ENCODE results near the gene KCNMA1. TPM values are rescaled to one million over a fixed set of nuclear protein-coding genes. Genes with fewer than 3 reads are reported as not detected.

KCNMA1 gene
- total RNA-seq, 1 donor from 2014 or later: 0.39 TPM

DNA sequence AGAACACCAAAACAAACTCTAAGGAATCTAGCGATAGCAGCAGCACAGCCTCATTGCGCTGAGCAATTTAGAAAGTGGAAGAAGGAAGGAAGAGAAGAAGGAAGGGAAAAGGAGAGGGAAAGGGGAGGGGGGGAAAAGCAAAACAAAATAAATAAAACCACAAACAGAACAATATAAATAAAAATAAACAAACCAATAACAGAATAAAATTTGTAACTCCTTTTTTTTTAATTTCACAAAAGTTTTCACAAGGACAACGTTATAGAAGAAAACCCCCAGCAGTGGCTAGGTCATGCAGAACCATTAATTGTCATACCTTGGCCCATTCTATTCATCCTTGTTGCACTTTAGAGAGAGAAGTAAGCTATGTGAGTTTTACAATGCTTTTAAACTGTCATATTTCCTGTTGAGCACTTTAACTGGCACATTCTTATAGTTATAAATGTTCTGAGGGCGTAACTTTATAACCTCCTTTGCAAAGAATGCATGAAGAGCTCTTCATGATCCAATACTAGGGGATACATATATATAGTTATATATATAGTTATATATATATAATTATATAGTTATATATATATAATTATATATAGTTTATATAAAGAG, 752.8 kb downstream of the KCNMA1 start:
- intact Hi-C loops (cut with micrococcal nuclease): no loop called here

DNA sequence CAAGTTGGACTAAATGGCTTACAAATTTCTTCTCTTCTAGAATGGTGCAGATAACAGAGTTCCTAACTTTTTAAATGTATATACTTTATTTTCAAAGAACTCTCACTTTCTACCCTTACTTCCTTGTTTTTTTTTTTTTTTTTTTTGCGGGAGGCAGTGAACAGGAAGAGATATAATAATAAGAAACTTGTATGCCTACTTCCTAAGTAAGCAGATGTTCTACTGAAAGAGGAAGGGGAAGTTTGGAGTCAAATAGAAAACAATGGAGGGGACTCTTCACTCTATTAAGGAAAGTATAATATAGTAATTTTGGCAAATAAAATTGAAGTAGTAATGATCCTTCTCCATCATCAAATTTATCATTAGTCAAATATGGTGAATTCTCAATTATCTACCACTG, 754.0 kb downstream of the KCNMA1 start:
- intact Hi-C loops (cut with micrococcal nuclease): no loop called here

DNA sequence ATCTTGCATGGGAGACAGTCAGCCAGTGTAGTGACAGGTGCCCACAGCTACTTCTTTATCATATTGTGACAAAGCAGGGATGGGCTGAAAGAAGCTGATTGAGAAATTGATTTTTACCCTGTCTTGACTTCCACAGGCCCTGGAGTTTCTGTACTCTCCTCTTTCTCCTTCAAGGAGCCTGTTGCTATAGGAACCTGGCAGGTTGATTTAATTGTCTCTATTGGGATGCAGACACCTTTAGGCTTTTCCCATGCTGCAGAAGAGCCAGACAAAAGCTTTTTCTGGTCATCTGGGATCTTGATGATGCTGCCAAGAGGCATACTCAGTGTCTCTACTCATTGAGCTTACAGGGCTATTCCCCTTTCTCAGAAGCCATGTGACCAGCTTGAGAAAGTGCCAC, 754.8 kb downstream of the KCNMA1 start:
- intact Hi-C loops (cut with micrococcal nuclease): no loop called here

GRCh38 chr10:76882245-76882644, 755.4 kb downstream of the KCNMA1 start:
- intact Hi-C loops (cut with micrococcal nuclease): no loop called here

GRCh38 chr10:76881477-76882220, 756.0 kb downstream of the KCNMA1 start:
- intact Hi-C loops (cut with micrococcal nuclease): no loop called here

GRCh38 chr10:76880931-76881330, 756.7 kb downstream of the KCNMA1 start:
- intact Hi-C loops (cut with micrococcal nuclease): no loop called here

- intact Hi-C loops (cut with micrococcal nuclease): no loop called here
These were observed 758.3 kb downstream of the KCNMA1 start for GRCh38 chr10:76879116-76879913.

- intact Hi-C loops (cut with micrococcal nuclease): no loop called here
These were observed 759.1 kb downstream of the KCNMA1 start for GRCh38 chr10:76878514-76878913.

DNA sequence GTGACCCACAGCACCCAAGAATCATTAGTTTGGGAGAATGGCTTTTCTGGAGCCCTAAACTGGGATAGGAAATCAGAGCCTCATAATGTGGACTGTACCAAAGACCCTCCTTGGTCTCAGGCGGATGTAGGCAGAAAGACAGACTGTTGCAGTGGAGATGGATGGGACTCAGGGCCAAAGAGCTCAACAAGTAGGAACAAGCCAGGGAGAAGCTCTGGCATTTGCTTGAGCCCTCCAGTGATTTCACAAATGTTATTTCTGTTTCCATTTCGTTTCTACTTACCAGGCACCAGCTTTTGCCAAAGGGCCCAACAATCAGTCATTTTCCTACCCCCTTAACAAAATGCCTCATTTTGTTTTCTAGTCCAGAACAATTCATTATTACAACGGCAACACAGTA, 762.7 kb downstream of the KCNMA1 start:
- intact Hi-C loops (cut with micrococcal nuclease): no loop called here

- intact Hi-C loops (cut with micrococcal nuclease): no loop called here
These were observed 763.4 kb downstream of the KCNMA1 start for GRCh38 chr10:76874176-76874575.

- intact Hi-C loops (cut with micrococcal nuclease): no loop called here
These were observed 765.8 kb downstream of the KCNMA1 start for GRCh38 chr10:76871697-76872295.

GRCh38 chr10:76869931-76870330, 767.7 kb downstream of the KCNMA1 start:
- intact Hi-C loops (cut with micrococcal nuclease): no loop called here

DNA sequence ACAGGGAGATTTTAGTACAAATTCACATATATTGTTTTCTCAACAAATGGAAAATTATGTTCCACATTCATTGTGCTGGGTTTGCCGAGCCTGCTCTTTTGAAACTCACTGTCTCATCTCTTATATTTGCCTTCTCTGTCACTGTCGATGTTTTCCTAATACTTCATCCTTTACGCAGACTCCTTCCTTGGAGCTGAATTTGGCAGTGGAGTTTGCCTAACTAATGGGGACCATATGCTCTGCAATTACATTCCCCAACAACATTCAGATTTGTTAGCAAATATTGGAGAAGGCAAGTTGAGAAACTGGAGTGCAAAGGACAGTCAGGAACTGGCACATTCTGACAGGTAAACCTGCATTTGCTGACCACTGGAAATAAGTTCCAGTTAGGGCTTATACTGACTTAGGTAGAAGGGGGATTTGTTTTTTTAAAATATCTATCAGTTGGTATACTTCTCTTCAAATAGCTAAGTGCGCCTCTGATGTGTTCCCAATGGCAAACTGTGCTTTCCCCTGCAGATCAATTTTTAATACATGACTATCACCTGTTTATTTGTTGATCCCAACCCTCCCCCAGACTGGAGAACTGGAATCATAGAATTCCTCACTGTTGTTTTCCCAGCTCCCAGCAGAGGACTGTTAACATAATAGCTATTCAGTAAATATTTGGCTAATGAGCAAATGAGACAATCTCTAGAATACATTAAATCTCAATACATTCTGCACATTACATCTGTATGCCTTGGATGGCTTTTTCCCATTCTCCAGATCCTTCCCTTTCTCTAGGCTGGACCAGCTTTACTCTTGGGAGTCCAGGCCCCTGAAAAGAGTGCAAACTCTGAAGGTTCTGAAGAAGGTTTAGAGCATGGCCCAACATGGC, 769.3 kb downstream of the KCNMA1 start:
- intact Hi-C loops (cut with micrococcal nuclease): no loop called here

GRCh38 chr10:76866841-76867586, 770.6 kb downstream of the KCNMA1 start:
- intact Hi-C loops (cut with micrococcal nuclease): no loop called here

DNA sequence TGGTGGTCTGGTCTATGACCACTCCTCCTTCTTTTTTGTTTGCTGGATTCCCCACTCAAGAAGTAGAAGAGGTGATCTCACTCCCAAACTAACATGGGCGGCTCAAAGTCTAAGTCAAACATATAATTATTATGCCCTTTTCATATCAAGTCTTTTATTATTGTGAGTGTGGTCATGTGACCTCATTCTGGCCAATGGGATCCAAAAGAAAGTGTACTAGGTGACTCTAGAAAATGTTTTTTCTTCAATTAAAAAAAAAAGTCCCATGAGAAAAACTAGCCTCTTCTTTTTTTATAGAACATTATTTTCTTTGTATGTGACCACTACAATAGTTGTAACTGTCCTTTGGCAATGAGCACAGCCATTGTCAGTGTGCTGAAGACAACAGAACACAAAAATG, 772.7 kb downstream of the KCNMA1 start:
- intact Hi-C loops (cut with micrococcal nuclease): no loop called here

DNA sequence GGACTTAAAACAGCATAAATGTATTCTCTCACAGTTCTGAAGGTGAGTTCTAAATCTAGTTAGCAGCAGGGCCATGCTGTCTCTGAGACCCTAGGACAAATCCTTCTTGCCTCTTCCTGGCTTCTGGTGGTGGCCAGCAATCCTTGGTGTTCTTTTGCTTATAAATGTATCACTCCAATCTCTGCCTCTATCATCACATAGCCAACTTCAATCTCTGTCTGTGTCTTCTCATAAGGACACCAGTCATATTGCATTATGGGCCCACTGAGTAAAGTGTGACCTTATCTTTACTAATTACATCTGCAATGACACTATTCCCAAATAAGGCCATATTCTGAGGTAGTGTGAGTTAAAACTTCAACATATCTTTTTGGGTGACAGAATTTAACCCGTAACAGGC, 778.9 kb downstream of the KCNMA1 start:
- intact Hi-C loops (cut with micrococcal nuclease): no loop called here

DNA sequence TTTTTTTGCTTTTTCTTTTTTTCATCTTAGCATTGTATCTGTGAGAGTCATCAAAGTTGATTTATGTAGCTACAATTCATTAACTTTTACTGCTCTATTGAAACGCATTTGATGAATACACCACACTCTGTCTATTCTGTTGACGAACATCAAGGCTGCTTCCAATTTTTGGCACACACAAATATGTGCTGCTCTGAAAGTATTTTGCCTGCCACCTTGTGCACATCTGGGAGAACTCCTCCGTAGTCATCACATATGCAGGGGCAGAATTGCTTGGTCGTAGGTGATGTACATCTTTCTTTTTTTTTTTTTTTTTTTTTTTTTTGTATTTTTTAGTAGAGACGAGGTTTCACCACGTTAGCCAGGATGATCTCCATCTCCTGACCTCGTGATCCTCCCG, 796.8 kb downstream of the KCNMA1 start:
- intact Hi-C loops (cut with micrococcal nuclease): no loop called here

DNA sequence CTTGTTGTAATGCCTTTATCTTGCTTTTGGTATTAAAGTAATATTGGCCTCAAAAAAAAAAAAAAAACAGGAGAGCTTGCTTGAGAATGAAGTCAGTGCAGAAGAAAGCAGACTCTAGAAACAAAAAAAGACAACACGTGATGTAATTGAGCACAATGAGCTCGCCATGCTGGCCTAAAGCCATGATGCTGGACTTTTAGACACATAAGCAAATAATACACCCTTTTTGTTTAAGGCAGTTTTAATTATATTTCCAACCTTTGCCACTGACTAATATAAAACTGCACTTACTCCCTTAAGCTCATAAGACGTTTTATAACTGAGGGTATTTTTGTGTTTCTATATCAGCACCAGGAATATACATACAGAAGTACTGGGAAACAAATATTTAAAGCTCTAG, 798.3 kb downstream of the KCNMA1 start:
- intact Hi-C loops (cut with micrococcal nuclease): no loop called here

DNA sequence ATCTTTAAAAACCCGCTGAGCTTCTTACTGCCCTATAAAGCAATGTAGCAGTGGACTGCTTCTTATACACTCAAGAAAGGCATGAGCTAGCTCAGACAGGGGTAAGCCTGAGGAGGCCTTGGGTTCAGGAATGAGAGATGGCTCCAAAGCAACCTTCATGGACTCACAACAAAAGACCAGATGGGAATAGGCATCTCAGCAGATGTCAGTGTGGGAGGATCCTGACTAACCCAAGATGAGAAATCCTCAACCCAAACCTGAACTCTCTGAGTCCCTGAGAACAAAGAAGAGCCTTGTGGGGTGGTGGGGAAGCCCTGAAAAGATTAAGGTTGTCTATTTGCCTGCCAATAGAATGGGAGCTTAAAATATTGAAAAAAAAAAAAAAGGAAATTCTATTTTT, 807.4 kb downstream of the KCNMA1 start:
- intact Hi-C loops (cut with micrococcal nuclease): no loop called here

GRCh38 chr10:76829724-76830123, 807.9 kb downstream of the KCNMA1 start:
- intact Hi-C loops (cut with micrococcal nuclease): no loop called here
